OCI-LY7 (cell line): ENCODE data around the gene INSYN2B.

Experiments
- EZH2phosphoT487 ChIP-seq: fragments of 200-600 bp; sonication (generic); IDR thresholded peaks from 2 replicates; pipeline ENCODE4 v1.6.1; 2018; ENCODE audit warnings: low read depth, borderline replicate concordance, mild to moderate bottlenecking, mixed run types, antibody characterized with exemption, low read length, moderate library complexity, mixed read lengths
- TF ChIP-seq, protein P1 (sequence below): fragments of 200-600 bp; sonication (generic); conservative IDR thresholded peaks from 2 replicates; pipeline ENCODE4 v1.5.1; 2014; ENCODE audit warnings: mild to moderate bottlenecking, antibody characterized with exemption, low read length, moderate library complexity, mixed read lengths

DNA sequence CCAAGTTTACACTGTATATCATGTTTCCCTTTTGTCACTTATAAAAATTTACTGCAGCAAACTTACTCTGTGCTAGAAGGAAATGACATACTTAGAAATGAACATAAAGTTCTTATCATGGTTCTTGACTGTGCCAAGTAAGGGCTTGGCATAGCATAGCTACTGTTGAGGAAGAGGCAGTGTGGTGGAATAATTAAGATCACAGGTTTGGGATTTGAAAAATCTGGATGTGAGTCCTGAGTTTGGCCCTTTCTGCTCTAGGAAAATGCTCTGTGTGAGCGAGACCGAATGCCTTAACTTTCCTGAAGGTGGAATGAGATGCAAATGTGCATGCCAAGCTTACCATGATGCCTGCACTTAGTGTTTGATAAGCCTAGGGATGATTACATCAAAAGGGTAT, 99.5 kb downstream of the INSYN2B start:
- TF ChIP-seq, protein P1, sequence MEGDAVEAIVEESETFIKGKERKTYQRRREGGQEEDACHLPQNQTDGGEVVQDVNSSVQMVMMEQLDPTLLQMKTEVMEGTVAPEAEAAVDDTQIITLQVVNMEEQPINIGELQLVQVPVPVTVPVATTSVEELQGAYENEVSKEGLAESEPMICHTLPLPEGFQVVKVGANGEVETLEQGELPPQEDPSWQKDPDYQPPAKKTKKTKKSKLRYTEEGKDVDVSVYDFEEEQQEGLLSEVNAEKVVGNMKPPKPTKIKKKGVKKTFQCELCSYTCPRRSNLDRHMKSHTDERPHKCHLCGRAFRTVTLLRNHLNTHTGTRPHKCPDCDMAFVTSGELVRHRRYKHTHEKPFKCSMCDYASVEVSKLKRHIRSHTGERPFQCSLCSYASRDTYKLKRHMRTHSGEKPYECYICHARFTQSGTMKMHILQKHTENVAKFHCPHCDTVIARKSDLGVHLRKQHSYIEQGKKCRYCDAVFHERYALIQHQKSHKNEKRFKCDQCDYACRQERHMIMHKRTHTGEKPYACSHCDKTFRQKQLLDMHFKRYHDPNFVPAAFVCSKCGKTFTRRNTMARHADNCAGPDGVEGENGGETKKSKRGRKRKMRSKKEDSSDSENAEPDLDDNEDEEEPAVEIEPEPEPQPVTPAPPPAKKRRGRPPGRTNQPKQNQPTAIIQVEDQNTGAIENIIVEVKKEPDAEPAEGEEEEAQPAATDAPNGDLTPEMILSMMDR, result no peak
- TF ChIP-seq EZH2phosphoT487, result no peak
